ENCODE measurements around the gene PIK3CG.

Gene PIK3CG

DNA sequence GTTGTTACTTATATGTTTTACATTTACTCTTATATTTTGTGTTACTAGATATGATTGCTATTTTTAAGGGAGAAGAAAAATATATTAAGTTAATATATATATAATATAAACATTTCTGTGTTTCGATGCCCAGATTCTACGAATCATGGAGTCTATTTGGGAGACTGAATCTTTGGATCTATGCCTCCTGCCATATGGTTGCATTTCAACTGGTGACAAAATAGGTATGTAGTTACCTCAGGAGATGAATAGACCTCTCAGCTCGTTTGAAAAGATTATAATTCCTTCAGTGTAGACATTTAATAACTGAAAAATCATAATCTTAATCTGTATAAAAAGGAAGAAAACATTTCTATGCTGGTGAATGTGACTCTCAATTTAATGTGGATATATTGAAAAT lies 16.9 kb downstream of the PIK3CG start:
- TF ChIP-seq, protein P1, sequence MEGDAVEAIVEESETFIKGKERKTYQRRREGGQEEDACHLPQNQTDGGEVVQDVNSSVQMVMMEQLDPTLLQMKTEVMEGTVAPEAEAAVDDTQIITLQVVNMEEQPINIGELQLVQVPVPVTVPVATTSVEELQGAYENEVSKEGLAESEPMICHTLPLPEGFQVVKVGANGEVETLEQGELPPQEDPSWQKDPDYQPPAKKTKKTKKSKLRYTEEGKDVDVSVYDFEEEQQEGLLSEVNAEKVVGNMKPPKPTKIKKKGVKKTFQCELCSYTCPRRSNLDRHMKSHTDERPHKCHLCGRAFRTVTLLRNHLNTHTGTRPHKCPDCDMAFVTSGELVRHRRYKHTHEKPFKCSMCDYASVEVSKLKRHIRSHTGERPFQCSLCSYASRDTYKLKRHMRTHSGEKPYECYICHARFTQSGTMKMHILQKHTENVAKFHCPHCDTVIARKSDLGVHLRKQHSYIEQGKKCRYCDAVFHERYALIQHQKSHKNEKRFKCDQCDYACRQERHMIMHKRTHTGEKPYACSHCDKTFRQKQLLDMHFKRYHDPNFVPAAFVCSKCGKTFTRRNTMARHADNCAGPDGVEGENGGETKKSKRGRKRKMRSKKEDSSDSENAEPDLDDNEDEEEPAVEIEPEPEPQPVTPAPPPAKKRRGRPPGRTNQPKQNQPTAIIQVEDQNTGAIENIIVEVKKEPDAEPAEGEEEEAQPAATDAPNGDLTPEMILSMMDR (conservative IDR thresholded peaks at IDR 0.05; ENCODE audit: low read depth), result no peak
- CTCF ChIA-PET, result no interaction called here
- POLR2A ChIA-PET (ENCODE audit: low non-redundant PET), result no interaction called here
- DNase-seq (ENCODE audit: low spot score), result no peak
- H3K27ac ChIP-seq, result no peak overlapping the region

- no peak for DNase-seq (ENCODE audit: low spot score)
- POLR2A ChIA-PET (ENCODE audit: low non-redundant PET), result no interaction called here
- H3K27ac ChIP-seq, result no peak overlapping the region
- TF ChIP-seq, protein P1 (conservative IDR thresholded peaks at IDR 0.05; ENCODE audit: low read depth), result no peak
- CTCF ChIA-PET, result no interaction called here
Measured at GRCh38 chr7:106883456-106884026, 18.5 kb downstream of the PIK3CG start.

- ChIA-PET CTCF (no interaction called here), POLR2A (ENCODE audit: low non-redundant PET) (no interaction called here)
- DNase-seq (ENCODE audit: low spot score), result no peak
- H3K27ac ChIP-seq, result no peak overlapping the region
- TF ChIP-seq, protein P1 (conservative IDR thresholded peaks at IDR 0.05; ENCODE audit: low read depth), result no peak
Measured at GRCh38 chr7:106885652-106886051, 20.6 kb downstream of the PIK3CG start.

DNA sequence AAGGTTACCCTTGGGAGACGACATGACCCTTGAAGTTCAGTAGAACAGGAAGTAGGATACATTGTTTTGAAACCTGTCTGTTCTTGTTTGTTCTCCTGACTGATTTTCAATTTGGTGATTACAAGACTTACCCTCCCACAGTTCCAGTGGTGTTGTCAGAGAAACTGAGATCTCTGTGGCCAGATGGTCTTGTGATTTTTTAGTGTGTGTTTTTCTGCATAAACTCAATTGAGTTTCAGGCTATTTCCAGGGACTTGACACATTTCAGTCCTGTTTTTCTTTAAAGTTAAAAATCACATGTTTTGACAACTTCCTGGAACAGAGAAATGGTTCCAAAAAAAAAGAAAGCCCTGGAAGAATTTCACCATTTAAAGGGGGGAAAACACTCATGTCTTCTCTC lies 22.3 kb downstream of the PIK3CG start:
- DNase-seq (ENCODE audit: low spot score), result no peak
- CTCF ChIA-PET, result no interaction called here

DNA sequence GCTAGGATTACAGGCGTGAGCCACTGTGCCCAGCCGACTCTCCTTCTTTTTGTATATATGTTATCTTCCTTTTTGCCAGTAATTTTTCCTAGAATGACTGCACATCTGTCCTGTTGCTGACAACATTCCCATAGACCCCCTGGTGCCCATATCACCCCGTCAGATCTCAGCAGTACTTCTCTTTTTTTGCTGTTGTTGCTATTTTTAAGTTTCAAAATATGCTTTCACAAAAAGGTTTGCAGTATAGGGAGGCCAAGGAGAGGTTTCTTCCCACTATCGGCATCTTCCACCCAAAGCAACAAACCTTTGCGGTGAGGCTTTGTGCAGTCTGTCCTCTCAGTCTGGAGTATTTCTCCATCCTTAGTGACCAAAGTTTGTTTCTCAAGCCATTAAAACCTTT lies 23.1 kb downstream of the PIK3CG start:
- DNase-seq (ENCODE audit: low spot score), result no peak
- TF ChIP-seq, protein P1 (conservative IDR thresholded peaks at IDR 0.05; ENCODE audit: low read depth), result no peak
- ChIA-PET POLR2A (ENCODE audit: low non-redundant PET) (no interaction called here), CTCF (no interaction called here)
- no peak overlapping the region for H3K27ac ChIP-seq

More for the DNA sequence above, 22.3 kb downstream of the PIK3CG start:
- POLR2A ChIA-PET (ENCODE audit: low non-redundant PET), result no interaction called here
- H3K27ac ChIP-seq, result no peak overlapping the region
- TF ChIP-seq, protein P1 (conservative IDR thresholded peaks at IDR 0.05; ENCODE audit: low read depth), result no peak

- H3K27ac ChIP-seq, result no peak overlapping the region
Measured at GRCh38 chr7:106890952-106891351, 25.9 kb downstream of the PIK3CG start.

More at GRCh38 chr7:106890952-106891351, 25.9 kb downstream of the PIK3CG start:
- no peak for DNase-seq (ENCODE audit: low spot score)
- POLR2A ChIA-PET (ENCODE audit: low non-redundant PET), result no interaction called here
- TF ChIP-seq, protein P1 (conservative IDR thresholded peaks at IDR 0.05; ENCODE audit: low read depth), result no peak
- CTCF ChIA-PET, result no interaction called here
